ENCODE data around the gene PRKG1.

Gene PRKG1

GRCh38 chr10:51926337-51926736 is 852.0 kb downstream of the PRKG1 start:
- TF ChIP-seq USF1 (IDR thresholded peaks at IDR 0.05): no peak
- TF ChIP-seq CREB1 (IDR thresholded peaks at IDR 0.05; ENCODE audit: low read depth): no peak

GRCh38 chr10:51928162-51928561 is 853.9 kb downstream of the PRKG1 start:
- TF ChIP-seq EP300 (IDR thresholded peaks at IDR 0.05; ENCODE audit: borderline replicate concordance): no peak
- no peak for TF ChIP-seq EGR1 (IDR thresholded peaks at IDR 0.05)
- no peak for TF ChIP-seq FOXM1 (IDR thresholded peaks at IDR 0.05; ENCODE audit: borderline replicate concordance, low read depth)
- TF ChIP-seq TCF12 (IDR thresholded peaks at IDR 0.05; ENCODE audit: low read depth): no peak
- no peak for TF ChIP-seq NFIC (IDR thresholded peaks at IDR 0.05)
- TF ChIP-seq CEBPB (IDR thresholded peaks at IDR 0.05): no peak
- TF ChIP-seq, protein P1, sequence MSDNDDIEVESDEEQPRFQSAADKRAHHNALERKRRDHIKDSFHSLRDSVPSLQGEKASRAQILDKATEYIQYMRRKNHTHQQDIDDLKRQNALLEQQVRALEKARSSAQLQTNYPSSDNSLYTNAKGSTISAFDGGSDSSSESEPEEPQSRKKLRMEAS (IDR thresholded peaks at IDR 0.05): no peak
- TF ChIP-seq, protein P2, sequence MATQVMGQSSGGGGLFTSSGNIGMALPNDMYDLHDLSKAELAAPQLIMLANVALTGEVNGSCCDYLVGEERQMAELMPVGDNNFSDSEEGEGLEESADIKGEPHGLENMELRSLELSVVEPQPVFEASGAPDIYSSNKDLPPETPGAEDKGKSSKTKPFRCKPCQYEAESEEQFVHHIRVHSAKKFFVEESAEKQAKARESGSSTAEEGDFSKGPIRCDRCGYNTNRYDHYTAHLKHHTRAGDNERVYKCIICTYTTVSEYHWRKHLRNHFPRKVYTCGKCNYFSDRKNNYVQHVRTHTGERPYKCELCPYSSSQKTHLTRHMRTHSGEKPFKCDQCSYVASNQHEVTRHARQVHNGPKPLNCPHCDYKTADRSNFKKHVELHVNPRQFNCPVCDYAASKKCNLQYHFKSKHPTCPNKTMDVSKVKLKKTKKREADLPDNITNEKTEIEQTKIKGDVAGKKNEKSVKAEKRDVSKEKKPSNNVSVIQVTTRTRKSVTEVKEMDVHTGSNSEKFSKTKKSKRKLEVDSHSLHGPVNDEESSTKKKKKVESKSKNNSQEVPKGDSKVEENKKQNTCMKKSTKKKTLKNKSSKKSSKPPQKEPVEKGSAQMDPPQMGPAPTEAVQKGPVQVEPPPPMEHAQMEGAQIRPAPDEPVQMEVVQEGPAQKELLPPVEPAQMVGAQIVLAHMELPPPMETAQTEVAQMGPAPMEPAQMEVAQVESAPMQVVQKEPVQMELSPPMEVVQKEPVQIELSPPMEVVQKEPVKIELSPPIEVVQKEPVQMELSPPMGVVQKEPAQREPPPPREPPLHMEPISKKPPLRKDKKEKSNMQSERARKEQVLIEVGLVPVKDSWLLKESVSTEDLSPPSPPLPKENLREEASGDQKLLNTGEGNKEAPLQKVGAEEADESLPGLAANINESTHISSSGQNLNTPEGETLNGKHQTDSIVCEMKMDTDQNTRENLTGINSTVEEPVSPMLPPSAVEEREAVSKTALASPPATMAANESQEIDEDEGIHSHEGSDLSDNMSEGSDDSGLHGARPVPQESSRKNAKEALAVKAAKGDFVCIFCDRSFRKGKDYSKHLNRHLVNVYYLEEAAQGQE (IDR thresholded peaks at IDR 0.05; ENCODE audit: low read depth): no peak
- no peak for TF ChIP-seq ZBTB7A (IDR thresholded peaks at IDR 0.05; ENCODE audit: low read depth)
- TF ChIP-seq YY1 (IDR thresholded peaks at IDR 0.05; ENCODE audit: low read depth): no peak
- TF ChIP-seq CREB1 (IDR thresholded peaks at IDR 0.05; ENCODE audit: low read depth): no peak
- no peak for TF ChIP-seq RAD21 (IDR thresholded peaks at IDR 0.05; ENCODE audit: low read depth)
- no peak for TF ChIP-seq TEAD4 (IDR thresholded peaks at IDR 0.05)
- TF ChIP-seq TAF1 (IDR thresholded peaks at IDR 0.05; ENCODE audit: low read depth): no peak
- no peak for TF ChIP-seq USF1 (IDR thresholded peaks at IDR 0.05)

- TF ChIP-seq CREB1 (IDR thresholded peaks at IDR 0.05; ENCODE audit: low read depth) (no peak), TEAD4 (IDR thresholded peaks at IDR 0.05) (no peak), FOXM1 (IDR thresholded peaks at IDR 0.05; ENCODE audit: borderline replicate concordance, low read depth) (no peak), YY1 (IDR thresholded peaks at IDR 0.05; ENCODE audit: low read depth) (no peak), EP300 (IDR thresholded peaks at IDR 0.05; ENCODE audit: borderline replicate concordance) (no peak), ZBTB7A (IDR thresholded peaks at IDR 0.05; ENCODE audit: low read depth) (no peak), TCF12 (IDR thresholded peaks at IDR 0.05; ENCODE audit: low read depth) (no peak), USF1 (IDR thresholded peaks at IDR 0.05) (no peak), TAF1 (IDR thresholded peaks at IDR 0.05; ENCODE audit: low read depth) (no peak), RAD21 (IDR thresholded peaks at IDR 0.05; ENCODE audit: low read depth) (no peak), EGR1 (IDR thresholded peaks at IDR 0.05) (no peak), CEBPB (IDR thresholded peaks at IDR 0.05) (no peak), NFIC (IDR thresholded peaks at IDR 0.05) (no peak)
- TF ChIP-seq, protein P1 (IDR thresholded peaks at IDR 0.05): no peak
- TF ChIP-seq, protein P2 (IDR thresholded peaks at IDR 0.05; ENCODE audit: low read depth): no peak
These were observed 858.2 kb downstream of the PRKG1 start for GRCh38 chr10:51932530-51932929.

GRCh38 chr10:51934373-51934772 is 860.1 kb downstream of the PRKG1 start:
- TF ChIP-seq TCF12 (IDR thresholded peaks at IDR 0.05; ENCODE audit: low read depth): no peak
- no peak for TF ChIP-seq EP300 (IDR thresholded peaks at IDR 0.05; ENCODE audit: borderline replicate concordance)
- TF ChIP-seq TEAD4 (IDR thresholded peaks at IDR 0.05): no peak
- TF ChIP-seq, protein P1 (IDR thresholded peaks at IDR 0.05): no peak
- no peak for TF ChIP-seq EGR1 (IDR thresholded peaks at IDR 0.05)
- no peak for TF ChIP-seq NFIC (IDR thresholded peaks at IDR 0.05)
- TF ChIP-seq USF1 (IDR thresholded peaks at IDR 0.05): no peak
- TF ChIP-seq ZBTB7A (IDR thresholded peaks at IDR 0.05; ENCODE audit: low read depth): no peak
- no peak for TF ChIP-seq CEBPB (IDR thresholded peaks at IDR 0.05)
- no peak for TF ChIP-seq RAD21 (IDR thresholded peaks at IDR 0.05; ENCODE audit: low read depth)
- TF ChIP-seq, protein P2 (IDR thresholded peaks at IDR 0.05; ENCODE audit: low read depth): no peak
- TF ChIP-seq FOXM1 (IDR thresholded peaks at IDR 0.05; ENCODE audit: borderline replicate concordance, low read depth): no peak
- TF ChIP-seq YY1 (IDR thresholded peaks at IDR 0.05; ENCODE audit: low read depth): no peak
- no peak for TF ChIP-seq TAF1 (IDR thresholded peaks at IDR 0.05; ENCODE audit: low read depth)
- no peak for TF ChIP-seq CREB1 (IDR thresholded peaks at IDR 0.05; ENCODE audit: low read depth)

All from Ishikawa (cell line).